Pancreas (tissue), 10 donors: ENCODE data around the gene NDUFB2. TPM values are rescaled to one million over a fixed set of nuclear protein-coding genes. Genes with fewer than 3 reads are reported as not detected.
A peak's percentile ranks its signal among the peaks of the same experiment; 100 is the strongest.

Experiments used
- ATAC-seq, 4 donors: fragments of 200-7000 bp; cut with Tn5 transposase; one replicate each; pipeline versions ENCODE4 v1.8.0 to v1.9.1; 2020; ENCODE audit warnings: mild to moderate bottlenecking in 4 of 4, moderate library complexity in 4 of 4
- DNase-seq, 6 donors: peaks; one replicate each; pipeline ENCODE4 v3.0.0-alpha.2; 2020
- FAIRE-seq: peaks from 2 replicates; lab custom pipeline; 2012; peaks lifted over from hg19 to GRCh38; lab: Jason Lieb, UNC
- H3K27ac ChIP-seq, 4 donors: fragments of 200-600 bp; sonication (generic); 1 replicate in 3 of 4; 2 replicates in 1 of 4; pipeline versions ENCODE4 v1.5.0 to v1.8.0; 2020
- H3K27me3 ChIP-seq, 4 donors: fragments of 200-600 bp; one replicate each; pipeline ENCODE4 v1.8.0; 2021
- H3K36me3 ChIP-seq, 3 donors: fragments of 200-600 bp; sonication (generic) in 1 of 3; one replicate each; pipeline versions ENCODE4 v1.5.0 to v1.8.0; 2020 to 2021
- H3K4me1 ChIP-seq, 3 donors: fragments of 200-600 bp; one replicate each; pipeline ENCODE4 v1.8.0; 2021
- H3K4me3 ChIP-seq, 4 donors: fragments of 200-600 bp; sonication (generic) in 2 of 4; one replicate each; pipeline versions ENCODE4 v1.5.0 to v1.8.0; 2020 to 2021
- H3K9me3 ChIP-seq, 4 donors: fragments of 200-600 bp; one replicate each; pipeline ENCODE4 v1.8.0; 2021
- WGBS, 2 donors: extraction: QIAGEN DNeasy Blood & Tissue Kit; methylation state at CpG; one replicate each; pipeline ENCODE4 v1.1.7; 2013; 5-methylcytosine and 5-hydroxymethylcytosine counted together
- intact Hi-C, 3 donors: fragments of 100-400 bp; cut with DNase I; formaldehyde crosslinking; loops; one replicate each; pipeline versions ENCODE4 v1.11.1 to v1.14.2; 2022
- polyA plus RNA-seq, 2 donors: library from polyadenylated mRNA; stranded (reverse); fragments of 200-250 nt; gene quantifications; one replicate each; pipeline ENCODE4 v1.2.3, GENCODE V29; 2013
- total RNA-seq, 6 donors: library from RNA; stranded (reverse); fragmentation: NEBNext Ultra II Directional in 4 of 6; extraction: Animal tissue kit (Norgen Biotek cat#: 25700) in 4 of 6; gene quantifications; one replicate each; pipeline versions ENCODE4 v1.2.1 to v1.2.4, GENCODE V29; 2021 to 2023
- TF ChIP-seq, protein P1 (sequence below), 4 donors: fragments of 200-600 bp; sonication (generic) in 3 of 4; IDR thresholded peaks; one replicate each; pipeline versions ENCODE4 v1.5.0 to v1.8.0; 2021; ENCODE audit warnings: antibody characterized with exemption in 4 of 4
- donor health status: healthy with polysubstance abuse.
- donor health status: DM: no; HTN: no; CAD: no; lungs with moderate emphysema.
- donor health status: DM: no; HTN: no; CAD: no.
- donor health status: control.
- donor health status: control.
- donor health status: Bipolar disorder and iron deficiency.
- donor health status: DM: yes; HTN: yes; CAD: no.
- donor health status: DM: no; HTN: no; CAD: no.
- donor health status: DM: no; HTN: no; CAD: no.
- donor health status: DM: yes; HTN: yes; CAD: no.

The NDUFB2 gene
- total and polyA plus RNA-seq, 8 donors, result 47.6 to 198 (median 76.6) TPM

DNA sequence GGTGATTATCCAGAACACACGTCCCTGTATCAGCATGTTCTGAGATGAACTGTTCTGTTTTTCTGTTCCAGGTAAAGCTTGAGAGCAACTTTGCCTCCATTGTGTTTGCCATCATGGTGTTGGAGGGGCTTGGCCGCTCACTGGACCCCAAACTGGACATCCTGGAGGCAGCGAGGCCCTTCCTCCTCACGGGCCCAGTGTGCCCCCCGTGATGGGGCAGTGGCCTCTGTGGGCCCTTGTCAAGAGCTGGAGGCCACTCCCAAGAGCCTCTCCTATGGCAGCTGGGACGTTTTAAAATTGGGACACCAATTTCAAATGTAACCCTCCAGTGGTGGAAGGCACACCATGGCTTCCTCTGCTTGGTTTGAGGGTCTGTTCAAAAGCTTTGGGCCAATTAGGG is 1.9 kb upstream of the NDUFB2 start:
- DNase-seq (no peak), ATAC-seq (no peak), FAIRE-seq (no peak)
- intact Hi-C loops, result no loop called here
- no peaks in the 10 kb centered on the region for H3K36me3 ChIP-seq
- H3K9me3 ChIP-seq, result no peaks in the 10 kb centered on the region
- H3K4me1 ChIP-seq, result peaks cover 0 to 7% (median 5%) of the 10 kb centered on the region in 3 donors
- no peaks in the 10 kb centered on the region for H3K27me3 ChIP-seq
- 82 to 88% methylated on average over 6 of the region's 6 CpGs for WGBS, 2 donors
- H3K4me3 ChIP-seq, result no peak overlapping the region
- H3K27ac ChIP-seq, result no peak overlapping the region
- TF ChIP-seq, protein P1, sequence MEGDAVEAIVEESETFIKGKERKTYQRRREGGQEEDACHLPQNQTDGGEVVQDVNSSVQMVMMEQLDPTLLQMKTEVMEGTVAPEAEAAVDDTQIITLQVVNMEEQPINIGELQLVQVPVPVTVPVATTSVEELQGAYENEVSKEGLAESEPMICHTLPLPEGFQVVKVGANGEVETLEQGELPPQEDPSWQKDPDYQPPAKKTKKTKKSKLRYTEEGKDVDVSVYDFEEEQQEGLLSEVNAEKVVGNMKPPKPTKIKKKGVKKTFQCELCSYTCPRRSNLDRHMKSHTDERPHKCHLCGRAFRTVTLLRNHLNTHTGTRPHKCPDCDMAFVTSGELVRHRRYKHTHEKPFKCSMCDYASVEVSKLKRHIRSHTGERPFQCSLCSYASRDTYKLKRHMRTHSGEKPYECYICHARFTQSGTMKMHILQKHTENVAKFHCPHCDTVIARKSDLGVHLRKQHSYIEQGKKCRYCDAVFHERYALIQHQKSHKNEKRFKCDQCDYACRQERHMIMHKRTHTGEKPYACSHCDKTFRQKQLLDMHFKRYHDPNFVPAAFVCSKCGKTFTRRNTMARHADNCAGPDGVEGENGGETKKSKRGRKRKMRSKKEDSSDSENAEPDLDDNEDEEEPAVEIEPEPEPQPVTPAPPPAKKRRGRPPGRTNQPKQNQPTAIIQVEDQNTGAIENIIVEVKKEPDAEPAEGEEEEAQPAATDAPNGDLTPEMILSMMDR (IDR thresholded peaks at IDR 0.05), result no peak

DNA sequence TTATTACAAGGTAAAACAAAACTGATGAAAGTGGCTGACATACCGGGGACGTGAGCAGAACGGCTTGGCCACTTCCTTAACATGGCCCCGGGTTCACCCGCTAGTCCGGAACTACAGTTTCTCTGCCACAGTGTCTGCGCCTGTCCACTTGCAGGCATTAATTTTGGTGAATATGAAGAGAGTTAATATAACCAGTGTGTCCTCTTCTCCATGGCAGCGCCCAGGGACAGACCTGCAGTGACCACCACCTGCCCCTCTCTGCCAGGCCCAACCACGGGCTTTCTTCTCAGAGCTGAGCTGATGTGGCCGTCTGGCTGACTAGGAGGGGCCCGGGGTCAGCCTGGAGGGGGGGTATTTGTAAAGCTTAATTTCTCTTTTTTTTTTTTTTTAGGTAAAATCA is 1.1 kb upstream of the NDUFB2 start:
- Histone ChIP-seq H3K4me1 (peaks cover 0 to 7% (median 5%) of the 10 kb centered on the region in 3 donors), H3K4me3 (no peak overlapping the region), H3K36me3 (no peaks in the 10 kb centered on the region), H3K27ac (peak overlapping the region in 1 of 4 donors; percentile 87), H3K27me3 (no peaks in the 10 kb centered on the region), H3K9me3 (no peaks in the 10 kb centered on the region)
- ATAC-seq (no peak), DNase-seq (no peak), FAIRE-seq (no peak)
- TF ChIP-seq, protein P1 (IDR thresholded peaks at IDR 0.05), result no peak
- 91 to 93% methylated on average over 11 of the region's 11 CpGs for WGBS, 2 donors
- intact Hi-C loops, result no loop called here

- no peaks in the 10 kb centered on the region for H3K9me3 ChIP-seq
- H3K36me3 ChIP-seq, result no peaks in the 10 kb centered on the region
- WGBS, 2 donors, result 17% methylated on average over 23 of the region's 23 CpGs
- TF ChIP-seq, protein P1 (IDR thresholded peaks at IDR 0.05), result no peak
- ATAC-seq (peak in 1 of 4 donors; percentile 1), FAIRE-seq (no peak), DNase-seq (peak in 4 of 6 donors; percentile 89 to 94 (median 92))
- no peaks in the 10 kb centered on the region for H3K27me3 ChIP-seq
- H3K27ac ChIP-seq, result peak overlapping the region; percentile 85 to 91 (median 88)
- H3K4me3 ChIP-seq, result peak overlapping the region; percentile 53 to 97 (median 80)
- intact Hi-C loops, result no loop called here
- H3K4me1 ChIP-seq, result peaks cover 0 to 7% (median 5%) of the 10 kb centered on the region in 3 donors
Observed at GRCh38 chr7:140696024-140696679, 356 bp upstream of the NDUFB2 start.

GRCh38 chr7:140697447-140698143 is 1.1 kb downstream of the NDUFB2 start:
- TF ChIP-seq, protein P1 (IDR thresholded peaks at IDR 0.05), result no peak
- Histone ChIP-seq H3K4me1 (peaks cover 0 to 7% (median 5%) of the 10 kb centered on the region in 3 donors), H3K27me3 (no peaks in the 10 kb centered on the region), H3K4me3 (peak overlapping the region; percentile 53 to 97 (median 80)), H3K36me3 (no peaks in the 10 kb centered on the region), H3K27ac (peak overlapping the region; percentile 85 to 91 (median 88)), H3K9me3 (no peaks in the 10 kb centered on the region)
- intact Hi-C loops, result no loop called here
- FAIRE-seq (no peak), ATAC-seq (no peak), DNase-seq (no peak)
- WGBS, 2 donors, result 24 to 27% methylated on average over 23 to 24 of the region's 24 CpGs
